Measurements from ENCODE around the gene RIPK1.
"Not testable (repeated sequence)": the region's sequence is repeated elsewhere in the genome, so short reads cannot be mapped to it uniquely, and the experiment has no call there.

The RIPK1 gene

DNA sequence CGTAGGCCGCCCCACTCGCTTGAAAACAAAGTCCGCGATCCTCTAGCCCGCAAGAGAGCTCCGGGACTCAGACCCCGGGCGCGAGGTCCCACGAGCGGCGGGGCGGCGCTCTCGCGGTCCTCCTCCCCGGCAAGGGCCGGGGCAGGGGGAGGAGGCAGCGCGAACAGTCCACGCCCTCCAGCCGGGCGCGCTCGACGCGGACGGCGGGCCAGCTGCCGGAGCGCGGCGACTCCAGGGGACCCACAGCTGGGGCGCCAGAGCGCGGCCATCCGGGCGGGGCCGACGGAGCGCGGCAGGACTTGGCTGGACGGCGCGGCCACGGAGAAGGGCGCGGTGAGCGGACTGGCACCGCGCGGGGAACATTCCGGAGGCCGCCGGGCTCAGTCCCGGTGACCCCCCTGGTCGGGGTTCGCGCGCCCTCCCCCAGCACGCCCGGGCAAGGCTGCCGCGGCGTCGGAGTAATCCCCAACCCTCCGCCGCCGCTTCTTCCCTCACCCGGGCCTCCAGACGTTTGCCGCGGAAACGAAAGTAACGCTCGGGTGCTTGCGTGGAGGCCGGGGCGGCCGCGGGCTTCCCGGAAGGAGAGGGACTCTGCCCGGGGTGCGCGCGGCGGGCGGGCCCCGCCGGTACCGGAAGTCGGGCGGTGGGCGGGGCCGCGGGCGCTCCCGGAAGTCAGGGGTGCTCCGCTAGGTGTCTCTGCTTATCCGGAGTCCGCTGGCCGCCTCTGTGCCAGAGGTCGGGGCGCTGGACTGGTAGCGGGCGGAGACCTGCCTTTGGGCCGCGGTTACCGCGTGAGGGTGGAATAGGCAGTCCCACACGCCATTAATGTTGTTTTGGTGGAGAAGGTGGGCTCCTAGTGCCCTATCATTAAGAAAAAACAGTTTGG is at the start of gene RIPK1:
Gene RIPK1 (plus strand): TSS at position 166 of the 886 bp plus-strand sequence. CDS start 8,330 bp downstream, outside the sequence.
- DNase-seq = peak; percentile 89

DNA sequence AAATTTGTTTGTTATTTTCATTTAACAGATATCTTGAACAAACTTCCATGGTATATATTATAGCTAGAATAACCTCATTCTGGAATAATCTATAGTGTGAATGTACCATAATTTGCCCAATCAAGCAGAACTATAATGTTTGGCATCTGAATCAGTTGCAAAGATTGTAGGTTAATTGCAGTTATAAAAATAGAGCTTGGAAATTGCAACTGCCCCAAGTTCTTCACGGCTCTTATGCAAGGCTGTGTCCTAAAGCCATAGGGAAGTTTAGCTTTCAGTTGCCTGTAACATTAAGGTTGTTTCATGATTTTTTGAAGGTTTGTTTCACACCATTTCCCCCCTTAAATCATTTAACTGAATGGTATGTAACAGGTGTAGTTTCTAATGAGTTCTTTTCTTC is 49.2 kb upstream of the RIPK1 start:
- no peak for DNase-seq

DNA sequence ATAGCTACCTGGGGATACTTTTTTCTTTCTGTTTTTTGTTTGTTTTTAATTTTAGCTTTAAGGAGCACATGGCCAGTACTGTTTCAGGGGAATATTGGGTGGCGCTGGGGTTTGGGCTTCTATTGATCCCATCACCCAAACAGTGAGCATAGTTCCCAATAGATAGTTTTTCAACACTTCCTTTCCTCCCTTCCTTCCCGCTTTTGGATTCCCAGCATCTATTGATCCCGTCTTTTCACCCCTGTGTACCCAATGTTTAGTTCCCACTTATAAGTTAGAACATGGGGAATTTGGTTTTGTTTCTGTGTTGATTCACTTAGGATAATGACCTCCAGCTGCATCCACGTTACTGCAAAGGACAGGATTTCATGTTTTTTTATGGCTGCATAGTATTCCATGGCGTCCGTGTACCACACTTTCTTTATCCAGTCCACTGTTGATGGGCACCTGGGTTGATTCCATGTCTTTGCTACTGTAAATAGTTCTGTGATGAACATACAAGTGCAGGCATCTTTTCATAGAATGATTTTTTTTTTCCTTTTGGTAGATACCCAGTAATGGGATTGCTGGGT is 48.5 kb upstream of the RIPK1 start:
- no peak for DNase-seq

DNA sequence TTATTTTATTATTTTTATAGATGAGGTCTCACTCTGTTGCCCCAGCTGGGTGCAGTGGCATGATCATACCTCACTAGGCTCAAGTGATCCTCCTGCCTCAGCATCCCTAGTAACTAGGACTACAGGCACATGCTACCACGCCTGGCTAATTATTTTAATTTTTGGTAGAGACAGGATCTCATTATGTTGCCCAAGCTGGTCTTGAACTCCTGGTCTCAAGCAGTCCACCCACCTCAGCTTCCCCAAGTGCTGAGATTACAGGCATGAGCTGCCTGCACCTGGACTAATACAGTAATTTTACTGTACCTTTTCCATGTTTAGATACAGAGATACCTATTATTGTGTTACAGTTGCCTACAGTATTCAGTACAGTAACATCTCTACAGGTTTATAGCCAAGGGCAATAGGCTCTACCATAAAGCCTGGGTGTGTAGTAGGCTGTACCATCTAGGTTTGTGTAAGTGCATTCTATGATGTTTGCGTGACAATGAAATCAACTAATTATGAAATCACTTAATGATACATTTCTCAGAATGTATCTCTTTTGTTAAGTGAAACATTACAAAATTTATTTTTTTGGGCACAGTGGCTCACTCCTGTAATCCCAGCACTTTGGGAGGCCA is 47.2 kb upstream of the RIPK1 start:
- DNase-seq = not testable (repeated sequence)

DNA sequence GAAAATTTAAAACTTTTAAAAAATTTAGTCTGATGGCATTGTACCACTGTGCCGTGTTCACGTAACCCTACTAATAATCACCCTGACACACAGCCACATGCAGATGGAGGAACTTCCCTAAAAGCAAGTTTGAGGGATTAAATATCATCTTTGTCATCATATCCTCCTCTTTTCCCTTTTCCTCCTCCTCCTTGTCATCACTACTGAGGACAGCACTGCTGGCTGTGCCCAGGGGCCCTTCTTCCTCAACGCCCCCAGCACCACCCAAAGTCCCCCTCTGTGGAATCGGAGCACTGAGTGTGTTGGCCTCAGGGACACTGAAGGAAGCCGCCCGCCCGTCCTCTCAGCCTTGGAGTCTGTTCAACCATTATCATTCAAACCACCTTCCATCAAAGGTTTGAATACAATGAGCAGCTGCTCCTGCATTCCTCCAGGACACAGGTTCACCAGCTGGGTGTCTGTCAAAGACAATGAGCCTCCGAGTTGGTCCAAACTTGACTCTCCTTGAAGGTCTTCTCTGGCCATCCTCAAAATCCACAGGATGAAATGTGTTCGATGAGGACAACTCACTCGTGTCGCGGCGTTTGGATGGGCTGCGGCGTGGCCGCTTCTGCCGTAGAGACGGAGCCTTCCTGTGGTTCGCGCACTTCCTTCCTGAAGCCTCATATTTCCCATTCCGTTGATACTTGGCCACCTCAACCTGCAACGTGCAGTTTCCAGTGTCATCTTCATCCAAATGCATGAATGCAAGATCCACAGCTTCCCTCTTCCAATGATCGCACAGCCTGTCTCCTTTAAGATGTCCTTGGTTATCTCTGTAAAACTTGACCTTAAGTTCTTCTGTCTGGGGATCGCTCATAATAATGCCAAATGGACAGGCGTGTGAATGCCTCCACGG is 45.3 kb upstream of the RIPK1 start:
- DNase-seq = peak; percentile 49

DNA sequence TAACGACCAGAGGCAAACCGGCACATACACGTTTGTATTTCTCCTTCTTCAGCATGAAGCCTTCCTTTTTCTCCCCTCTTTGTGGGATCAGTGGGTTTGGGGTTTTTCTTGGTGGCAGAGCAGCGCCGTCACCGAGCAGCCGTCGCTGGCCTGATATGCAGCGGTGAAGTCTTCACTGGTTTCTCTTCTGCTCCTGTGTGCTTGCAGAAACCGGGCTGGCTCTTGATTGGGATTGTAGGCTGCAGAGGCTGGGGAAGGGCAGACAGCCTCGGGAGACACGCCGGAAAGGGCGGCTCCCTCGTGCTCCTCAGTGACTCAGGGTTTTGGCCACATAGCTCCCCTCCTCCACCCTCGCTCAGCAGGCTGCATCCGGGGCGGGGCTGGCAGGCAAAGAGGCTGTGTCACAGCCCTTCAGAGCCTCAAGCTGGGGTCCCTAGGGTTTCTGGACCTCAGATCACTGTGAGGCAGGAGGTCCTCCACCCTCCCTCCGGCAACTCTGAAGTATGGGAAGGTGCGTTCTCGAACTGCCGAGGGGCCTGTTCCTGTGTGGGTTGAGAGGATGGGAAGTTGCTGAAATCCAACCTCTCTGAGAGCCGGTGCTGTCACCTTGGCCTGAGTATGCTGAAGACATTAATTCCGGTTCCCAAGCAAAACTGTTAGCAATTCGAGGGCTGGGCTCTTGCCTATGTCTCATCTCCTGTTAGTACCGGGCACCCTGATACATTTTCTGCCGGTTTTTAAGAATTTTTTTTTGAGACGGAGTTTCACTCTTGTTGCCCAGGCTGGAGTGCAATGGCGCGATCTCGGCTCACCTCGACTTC is 44.4 kb upstream of the RIPK1 start:
- peak; percentile 82 for DNase-seq

DNA sequence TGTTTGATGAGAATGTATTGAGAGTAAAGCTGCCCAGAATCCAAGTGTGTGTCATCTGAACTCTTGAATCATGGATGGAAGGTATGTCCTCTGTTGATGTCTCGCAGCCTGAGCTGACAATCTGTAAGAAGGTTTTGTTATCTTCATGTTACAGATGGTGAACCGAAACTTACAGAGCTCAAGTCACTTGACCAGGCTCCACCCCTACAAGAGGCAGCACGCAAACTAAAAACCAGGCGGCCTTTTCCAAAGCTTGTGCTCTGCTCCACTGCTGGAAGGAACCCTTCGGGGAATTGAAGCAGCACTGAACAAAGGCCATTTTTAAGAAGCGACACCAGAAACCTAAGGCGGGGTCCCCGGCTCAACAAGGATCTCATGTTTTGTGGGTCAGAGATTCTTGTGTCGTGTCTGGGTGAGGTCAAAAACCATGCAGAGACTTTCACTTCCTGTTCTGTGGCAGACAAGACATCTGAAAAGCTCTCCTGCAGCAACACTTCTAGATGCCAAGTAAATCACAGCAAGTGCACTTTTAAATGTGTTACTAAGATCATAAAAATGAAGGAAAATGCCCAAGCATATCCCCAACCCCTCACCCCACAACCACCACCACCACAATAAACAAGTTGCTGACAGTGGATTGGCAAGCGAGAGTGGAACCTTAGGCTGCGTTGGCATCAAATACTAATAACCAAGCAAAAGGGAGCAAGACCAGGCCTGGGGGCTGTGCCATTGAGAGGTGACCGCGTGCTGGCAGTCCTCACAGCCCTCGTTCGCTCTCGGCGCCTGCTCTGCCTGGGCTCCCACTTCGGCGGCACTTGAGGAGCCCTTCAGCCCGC is 41.3 kb upstream of the RIPK1 start:
- DNase-seq = no peak

DNA sequence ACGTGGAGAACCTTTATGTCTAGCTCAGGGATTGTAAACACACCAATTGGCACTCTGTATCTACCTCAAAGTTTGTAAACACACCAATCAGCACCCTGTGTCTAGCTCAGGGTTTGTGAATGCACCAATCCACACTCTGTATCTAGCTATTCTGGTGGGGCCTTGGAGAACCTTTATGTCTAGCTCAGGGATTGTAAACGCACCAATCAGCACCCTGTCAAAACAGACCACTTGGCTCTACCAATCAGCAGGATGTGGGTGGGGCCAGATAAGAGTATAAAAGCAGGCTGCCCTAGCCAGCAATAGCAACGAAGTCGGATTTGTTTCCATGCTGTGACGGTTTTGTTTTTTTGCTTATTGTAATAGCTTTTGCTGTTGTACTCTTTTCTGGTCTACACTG is 40.1 kb upstream of the RIPK1 start:
- DNase-seq = not testable (repeated sequence)

DNA sequence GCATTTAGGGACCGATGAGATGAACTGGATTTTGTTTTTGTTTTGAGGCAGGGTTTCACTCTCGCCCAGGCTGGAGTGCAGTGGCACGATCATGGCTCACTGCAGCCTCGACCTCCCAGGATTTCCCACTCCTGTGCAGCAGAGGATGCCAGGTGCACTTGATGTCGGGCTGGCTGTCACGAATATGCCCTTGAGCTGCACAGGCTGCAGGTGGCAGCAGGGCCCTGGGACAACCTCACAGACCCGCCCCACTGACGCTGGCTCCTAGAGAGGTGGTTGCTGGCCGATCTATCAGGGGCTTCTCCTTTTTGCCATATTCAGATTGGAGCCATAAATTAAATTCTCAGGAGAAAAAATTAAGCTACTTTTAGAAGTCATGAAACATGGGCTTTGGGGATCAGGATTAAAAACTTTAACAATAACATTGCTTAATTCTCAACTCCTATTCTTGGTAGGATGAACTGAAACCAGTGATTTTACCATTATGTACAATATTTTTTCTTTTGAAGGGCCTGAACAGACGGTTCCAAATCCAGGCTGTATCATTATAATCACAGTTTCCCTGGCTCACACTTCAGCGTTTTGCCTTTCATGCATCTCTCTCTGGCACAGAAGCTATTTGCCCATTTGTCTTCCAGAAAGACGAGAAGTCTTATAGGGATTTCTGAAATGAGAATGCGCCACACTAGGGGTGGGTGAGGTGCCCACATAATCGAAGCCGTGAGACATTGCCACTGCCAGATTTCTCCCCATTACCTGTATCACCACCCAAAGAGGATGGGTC is 36.2 kb upstream of the RIPK1 start:
- DNase-seq = peak; percentile 63

DNA sequence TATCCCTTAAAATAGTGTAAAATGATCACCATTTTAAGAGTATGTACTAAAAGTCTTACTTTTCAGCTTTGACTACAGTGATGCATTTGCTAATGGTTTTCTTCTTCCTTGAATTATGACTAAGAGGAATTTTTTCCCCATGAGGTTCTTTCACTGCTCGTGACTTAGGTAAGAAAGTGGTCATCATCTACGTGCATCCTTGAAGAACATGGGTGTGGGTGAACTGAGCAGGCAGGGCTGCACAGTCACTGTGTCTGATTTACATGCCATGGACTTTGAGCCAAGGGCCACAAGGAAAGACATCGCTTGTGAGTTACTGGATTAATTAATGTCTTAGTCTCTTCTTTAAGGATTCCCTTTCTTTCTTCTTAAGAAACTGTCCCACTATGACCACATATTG is 35.3 kb upstream of the RIPK1 start:
- no peak for DNase-seq

DNA sequence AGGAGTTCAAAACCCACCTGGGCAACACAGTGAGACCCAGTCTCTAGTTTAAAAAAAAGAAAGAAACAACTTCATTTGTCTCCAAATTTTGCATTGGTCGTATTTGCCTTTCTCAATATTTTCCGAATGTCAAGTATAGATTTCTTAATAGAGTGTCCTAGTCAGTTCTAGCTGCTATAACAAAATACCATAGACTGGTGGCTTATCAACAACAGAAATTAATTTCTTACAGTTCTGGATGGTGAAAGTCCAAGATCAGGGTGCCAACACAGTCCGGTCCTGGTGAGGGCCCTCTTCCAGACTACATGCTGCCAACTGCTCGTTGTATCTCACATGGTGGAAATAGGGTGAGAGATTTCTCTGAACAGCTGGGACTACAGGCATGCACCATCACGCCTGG is 34.6 kb upstream of the RIPK1 start:
- no peak for DNase-seq

DNA sequence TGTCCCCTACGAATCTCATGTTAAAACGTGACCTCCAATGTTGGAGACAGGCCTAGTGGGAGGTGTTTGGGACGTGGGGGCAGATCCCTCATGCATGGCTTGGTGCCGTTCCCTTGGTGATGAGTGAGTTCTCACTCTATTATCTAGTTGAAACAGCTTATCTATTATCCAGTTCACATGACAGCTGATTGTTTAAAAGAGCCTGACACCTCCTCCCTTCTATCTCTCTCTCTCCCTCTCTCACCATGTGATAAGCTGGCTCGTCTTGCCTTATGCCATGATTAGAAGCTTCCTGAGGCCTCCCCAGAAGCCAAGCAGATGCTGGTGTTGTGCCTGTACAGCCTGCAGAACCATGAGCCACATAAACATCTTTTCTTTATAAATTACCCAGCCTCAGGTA is 32.9 kb upstream of the RIPK1 start:
- DNase-seq = no peak

DNA sequence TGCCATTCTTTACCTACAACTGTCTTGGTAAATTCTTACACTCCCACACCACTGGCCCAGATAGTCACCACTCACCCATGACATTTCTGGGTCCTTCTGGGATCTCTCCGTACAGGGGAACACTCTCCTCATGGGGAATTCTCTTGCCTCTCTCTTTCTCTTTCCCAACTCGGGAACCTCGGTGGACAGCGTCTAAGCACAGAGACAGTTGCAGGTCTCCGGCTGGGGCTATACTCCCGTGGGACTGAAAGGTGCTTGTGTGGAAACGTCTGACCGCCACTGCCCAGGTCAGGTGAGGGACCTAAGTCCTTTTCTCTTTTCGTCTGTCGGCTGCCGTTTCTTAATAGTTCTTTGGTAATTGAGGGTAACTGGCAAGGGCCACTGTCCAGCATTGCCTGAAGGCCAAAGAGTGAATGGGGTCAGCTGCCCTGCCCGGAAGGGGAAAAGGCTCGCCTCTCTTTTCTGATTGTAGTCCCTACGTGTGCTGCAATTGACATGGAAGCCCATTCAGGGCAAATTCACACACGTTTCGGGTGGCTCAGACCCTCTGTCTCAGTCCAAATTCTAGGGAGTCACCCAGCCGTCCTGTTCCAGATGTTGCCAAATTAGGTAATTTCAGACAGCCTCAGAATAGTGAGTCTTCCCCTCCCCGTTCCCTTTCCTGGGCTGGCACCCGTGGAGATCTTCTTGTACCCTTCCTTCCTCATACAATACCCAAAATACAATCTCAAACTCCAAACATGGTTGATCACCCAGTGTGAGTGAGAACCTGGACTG is 31.2 kb upstream of the RIPK1 start:
- DNase-seq = no peak

DNA sequence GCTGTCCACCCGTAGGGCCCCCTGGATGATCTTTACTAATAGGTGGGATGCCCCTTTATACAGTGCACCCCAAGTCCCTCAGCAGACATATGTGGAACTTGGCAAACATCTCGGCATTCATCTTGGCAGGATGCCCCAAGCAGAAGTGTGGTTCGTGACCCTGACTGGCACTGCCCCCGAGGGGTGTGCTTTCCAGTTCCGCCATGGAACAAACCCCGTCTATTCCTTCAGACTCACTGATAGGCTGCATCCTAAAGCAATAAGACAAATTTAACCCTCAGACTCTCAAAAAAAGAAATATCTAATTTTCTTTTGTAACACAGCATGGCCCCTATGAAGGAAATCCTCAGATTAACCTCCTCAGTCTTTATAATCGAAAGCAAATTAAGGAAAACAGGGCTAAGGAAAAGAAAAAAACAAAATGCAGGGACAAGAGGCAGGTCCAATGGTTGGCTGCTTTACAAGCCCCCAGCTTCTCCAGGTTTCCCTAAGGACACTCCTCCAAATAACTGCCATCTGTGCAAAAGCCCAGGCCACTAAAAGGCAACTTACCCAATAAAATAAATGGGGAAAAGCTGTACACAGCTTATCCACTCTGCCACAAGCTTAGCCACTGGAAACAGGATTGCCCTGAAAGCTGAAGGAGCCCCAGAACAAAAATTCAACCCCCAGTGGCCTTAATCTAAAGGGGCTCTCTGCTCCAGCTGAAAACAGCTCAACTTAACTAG is 30.5 kb upstream of the RIPK1 start:
- DNase-seq = peak; percentile 73

DNA sequence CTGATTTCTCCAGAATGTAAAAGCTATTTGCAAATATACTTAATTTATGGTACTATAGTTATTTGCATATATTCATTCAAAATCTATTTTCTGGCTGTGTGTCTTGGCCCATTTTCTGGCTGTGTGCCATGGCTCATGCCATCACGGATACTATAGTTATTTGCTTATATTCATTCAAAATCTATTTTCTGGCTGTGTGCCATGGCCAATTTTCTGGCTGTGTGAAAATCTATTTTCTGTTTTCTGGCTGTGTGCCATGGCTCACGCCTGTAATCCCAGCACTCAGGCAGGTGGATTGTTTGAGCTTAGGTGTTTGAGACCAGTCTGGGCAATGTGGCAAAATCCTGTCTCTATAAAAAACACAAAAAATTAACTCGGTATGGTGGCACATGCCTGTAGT is 28.9 kb upstream of the RIPK1 start:
- peak; percentile 60 for DNase-seq

DNA sequence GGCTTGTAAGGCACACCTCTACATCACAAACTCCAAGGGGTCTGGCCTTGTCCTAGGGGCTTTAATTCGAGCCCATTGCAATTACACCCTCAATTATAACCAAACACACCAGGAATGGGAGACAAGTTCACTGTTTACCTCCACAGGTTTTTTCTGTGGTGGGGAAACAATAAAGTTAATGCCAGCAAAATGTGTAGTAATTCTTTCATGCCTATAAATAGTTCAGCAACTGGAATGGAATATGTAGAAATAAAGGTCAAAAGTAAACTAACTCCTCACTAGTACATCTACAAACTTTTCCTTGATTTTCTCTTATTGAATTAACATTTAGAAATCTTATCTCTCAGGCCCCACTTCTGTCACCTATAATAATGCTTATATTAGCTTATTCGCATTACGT is 27.1 kb upstream of the RIPK1 start:
- no peak for DNase-seq

DNA sequence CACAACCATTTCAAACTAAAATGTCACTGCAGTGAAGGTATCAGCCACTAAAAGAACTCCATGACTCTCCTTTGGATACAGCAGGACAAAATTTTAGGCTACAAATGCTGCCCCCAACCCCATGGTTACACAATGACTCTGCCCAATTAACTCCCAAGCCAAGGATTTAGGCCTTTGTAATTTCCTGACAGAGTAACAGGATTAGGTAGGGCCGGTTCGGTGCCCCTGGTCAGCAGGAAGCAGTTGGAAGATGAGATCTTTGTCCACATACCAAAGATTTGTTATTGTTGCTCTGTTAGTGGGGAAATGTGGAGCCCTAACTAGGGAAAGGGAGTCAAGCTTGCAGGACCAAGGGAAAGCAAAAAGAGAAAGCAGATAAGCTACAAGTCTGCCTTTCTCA is 26.7 kb upstream of the RIPK1 start:
- no peak for DNase-seq

DNA sequence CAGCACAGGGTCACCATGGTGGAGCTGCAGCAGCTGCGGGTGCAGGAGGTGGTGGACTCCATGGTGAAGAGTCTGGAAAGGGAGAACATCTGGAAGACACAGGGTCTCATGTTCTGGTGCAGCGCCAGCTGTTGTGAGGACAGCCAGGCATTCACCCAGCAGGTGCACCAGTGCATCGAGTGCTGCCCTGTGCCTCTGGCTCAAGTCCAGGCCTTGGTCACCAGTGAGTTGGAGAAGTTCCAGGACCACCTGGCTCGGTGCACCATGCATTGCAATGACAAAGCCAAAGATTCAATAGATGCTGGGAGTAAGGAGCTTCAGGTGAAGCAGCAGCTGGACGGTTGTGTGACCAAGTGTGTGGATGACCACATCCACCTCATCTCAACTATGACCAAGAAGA is 22.9 kb upstream of the RIPK1 start:
- no peak for DNase-seq

DNA sequence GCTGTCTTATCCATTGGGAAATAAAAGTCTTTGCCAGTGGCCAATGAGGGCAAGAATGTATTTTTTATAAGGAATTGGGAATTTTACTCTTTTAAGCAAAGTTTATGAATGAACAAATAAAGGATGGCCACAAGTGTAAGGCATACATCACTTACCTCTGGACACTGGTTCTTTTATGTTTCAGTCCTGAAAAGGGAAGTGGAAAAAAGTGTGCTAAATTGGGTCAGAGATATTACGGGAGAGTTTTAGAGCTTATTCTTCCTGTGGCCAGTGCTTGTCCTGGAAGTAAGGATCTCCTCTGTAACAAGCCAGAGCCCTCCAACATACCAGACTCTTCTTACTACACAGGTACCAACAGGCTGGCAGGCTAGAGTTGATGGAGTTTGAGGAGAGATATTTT is 22.5 kb upstream of the RIPK1 start:
- DNase-seq = no peak
